OCI-LY1 (cell line): ENCODE measurements around the gene TBC1D5.

ENCODE experiments used
- CTCF ChIP-seq: fragments of 200-600 bp; sonication (generic), shearing (Covaris generic); IDR thresholded peaks from 2 replicates; pipeline ENCODE4 v1.5.1; 2017; ENCODE audit warnings: mild to moderate bottlenecking, antibody characterized with exemption, low read length, moderate library complexity, mixed read lengths
- EZH2 ChIP-seq: fragments of 200-600 bp; sonication (generic), shearing (Covaris generic); IDR thresholded peaks from 2 replicates; pipeline ENCODE4 v1.8.0; 2017; ENCODE audit warnings: borderline replicate concordance, mixed run types, mild to moderate bottlenecking, antibody characterized with exemption, low read length, moderate library complexity, mixed read lengths

- no peak for TF ChIP-seq EZH2
- no peak for TF ChIP-seq CTCF
Observed at GRCh38 chr3:17562845-17563244, 179.6 kb downstream of the TBC1D5 start.
